ENCODE results near the gene DDX49. TPM values are rescaled to one million over a fixed set of nuclear protein-coding genes. Genes with fewer than 3 reads are reported as not detected.

The DDX49 gene
- total and polyA plus RNA-seq, 12 donors: 16.2 to 74.5 (median 22.1) TPM

GRCh38 chr19:18920400-18920799, 885 bp downstream of the DDX49 start:
- 55 to 60% methylated on average over 9 of the region's 9 CpGs for WGBS, 2 donors
- peaks cover 0 to 63% (median 27%) of the 10 kb centered on the region in 9 donors for H3K36me3 ChIP-seq
- ATAC-seq: no peak
- intact Hi-C loops (cut with DNase I): no loop called here
- peak overlapping the region; percentile 65 to 98 (median 88) for H3K4me3 ChIP-seq
- TF ChIP-seq CTCF (IDR thresholded peaks at IDR 0.05): no peak
- H3K27me3 ChIP-seq: no peaks in the 10 kb centered on the region
- peaks cover 11 to 37% (median 31%) of the 10 kb centered on the region in 9 donors for H3K4me1 ChIP-seq
- peak overlapping the region in 3 of 10 donors; percentile 78 to 91 (median 81) for H3K27ac ChIP-seq
- no peak for DNase-seq
- H3K9me3 ChIP-seq: no peaks in the 10 kb centered on the region

- DNase-seq: no peak
Observed at GRCh38 chr19:18921593-18921992, 2.1 kb downstream of the DDX49 start.

GRCh38 chr19:18922228-18922985, 2.9 kb downstream of the DDX49 start:
- no peak for TF ChIP-seq CTCF (IDR thresholded peaks at IDR 0.05)
- peaks cover 11 to 29% (median 26%) of the 10 kb centered on the region in 9 donors for H3K4me1 ChIP-seq
- DNase-seq: no peak
- no peak for ATAC-seq
- H3K36me3 ChIP-seq: peaks cover 0 to 67% (median 35%) of the 10 kb centered on the region in 9 donors
- 84 to 89% methylated on average over 29 of the region's 29 CpGs for WGBS, 2 donors
- H3K4me3 ChIP-seq: no peak overlapping the region
- intact Hi-C loops (cut with DNase I): no loop called here
- H3K9me3 ChIP-seq: no peaks in the 10 kb centered on the region
- no peaks in the 10 kb centered on the region for H3K27me3 ChIP-seq
- no peak overlapping the region for H3K27ac ChIP-seq

More at GRCh38 chr19:18921593-18921992, 2.1 kb downstream of the DDX49 start:
- TF ChIP-seq CTCF (IDR thresholded peaks at IDR 0.05): no peak
- Histone ChIP-seq H3K27me3 (no peaks in the 10 kb centered on the region), H3K4me3 (no peak overlapping the region), H3K27ac (no peak overlapping the region), H3K9me3 (no peaks in the 10 kb centered on the region), H3K36me3 (peaks cover 0 to 63% (median 35%) of the 10 kb centered on the region in 9 donors), H3K4me1 (peaks cover 11 to 33% (median 30%) of the 10 kb centered on the region in 9 donors)
- whole genome bisulfite sequencing, 2 donors: 96% methylated on average over 17 of the region's 17 CpGs
- intact Hi-C loops (cut with DNase I): no loop called here
- no peak for ATAC-seq

- Histone ChIP-seq H3K4me1 (peaks cover 8 to 15% (median 13%) of the 10 kb centered on the region in 9 donors), H3K9me3 (no peaks in the 10 kb centered on the region), H3K27ac (no peak overlapping the region), H3K36me3 (peaks cover 0 to 90% (median 35%) of the 10 kb centered on the region in 9 donors), H3K4me3 (no peak overlapping the region), H3K27me3 (no peaks in the 10 kb centered on the region)
- ATAC-seq (no peak), DNase-seq (no peak)
- intact Hi-C loops (cut with DNase I): no loop called here
- 92 to 95% methylated on average over 15 of the region's 15 CpGs for WGBS, 2 donors
- TF ChIP-seq CTCF (IDR thresholded peaks at IDR 0.05): no peak
Observed at GRCh38 chr19:18924684-18925213, 5.2 kb downstream of the DDX49 start.
